ENCODE measurements around the gene REC8. TPM values are rescaled to one million over a fixed set of nuclear protein-coding genes. Genes with fewer than 3 reads are reported as not detected.
"Not testable (repeated sequence)": the region's sequence is repeated elsewhere in the genome, so short reads cannot be mapped to it uniquely, and the experiment has no call there.

The REC8 gene
- polyA plus RNA-seq, 1 donor from 2014 or later = 12.5 TPM

DNA sequence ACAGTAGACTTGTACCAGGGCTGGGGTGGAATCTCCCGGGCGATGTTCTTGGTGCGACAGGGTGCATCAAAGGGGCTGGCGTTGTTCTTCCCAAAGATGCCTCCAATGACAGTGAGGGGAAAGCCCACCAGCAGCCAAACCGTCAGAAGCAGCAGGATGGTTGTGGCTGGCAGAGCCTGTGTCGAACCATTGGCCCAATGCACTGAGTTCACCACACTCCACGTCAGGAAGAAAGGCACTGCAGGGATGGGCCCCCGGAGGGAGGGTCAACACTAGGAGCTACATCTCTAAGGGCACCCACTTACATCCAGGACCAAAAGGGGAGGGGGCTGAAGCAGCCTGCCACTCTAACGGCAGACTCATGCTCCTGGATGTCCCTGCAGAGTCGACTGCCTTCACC is 18.5 kb downstream of the REC8 start:
- Mint-ChIP-seq H3K9me3 (no peaks in the 10 kb centered on the region), H3K4me3 (peak overlapping the region in 1 of 4 donors; percentile 100), H3K4me1 (peaks cover 25 to 26% (median 25%) of the 10 kb centered on the region in 3 donors), H3K27me3 (no peaks in the 10 kb centered on the region), H3K27ac (peak overlapping the region in 1 of 3 donors; percentile 99), H3K36me3 (peaks cover 1% of the 10 kb centered on the region)

DNA sequence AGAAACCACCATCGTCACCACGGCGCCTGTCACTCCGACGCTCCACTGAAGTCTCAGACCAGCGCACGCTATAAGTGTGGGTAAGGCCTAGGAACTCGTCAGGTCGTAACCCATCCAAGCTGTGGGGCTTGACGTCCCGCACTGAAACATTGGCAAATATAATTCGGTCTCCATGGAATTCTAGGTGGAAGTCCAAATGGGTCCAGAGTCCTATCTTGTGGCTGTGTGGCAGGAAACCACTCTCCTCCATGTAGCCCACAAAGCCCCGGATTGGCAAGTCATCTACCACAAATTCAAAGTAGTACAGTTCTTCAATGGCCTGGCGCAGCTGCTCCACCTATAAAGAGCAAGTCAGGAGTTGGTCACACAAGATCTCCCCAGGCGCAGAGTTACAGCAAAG is 21.1 kb downstream of the REC8 start:
- Mint-ChIP-seq H3K4me1 (peaks cover 27 to 33% (median 32%) of the 10 kb centered on the region in 3 donors), H3K27ac (peak overlapping the region in 1 of 3 donors; percentile 77), H3K9me3 (no peaks in the 10 kb centered on the region), H3K27me3 (no peaks in the 10 kb centered on the region), H3K4me3 (peak overlapping the region in 2 of 4 donors; percentile 37 to 87), H3K36me3 (no peaks in the 10 kb centered on the region)

DNA sequence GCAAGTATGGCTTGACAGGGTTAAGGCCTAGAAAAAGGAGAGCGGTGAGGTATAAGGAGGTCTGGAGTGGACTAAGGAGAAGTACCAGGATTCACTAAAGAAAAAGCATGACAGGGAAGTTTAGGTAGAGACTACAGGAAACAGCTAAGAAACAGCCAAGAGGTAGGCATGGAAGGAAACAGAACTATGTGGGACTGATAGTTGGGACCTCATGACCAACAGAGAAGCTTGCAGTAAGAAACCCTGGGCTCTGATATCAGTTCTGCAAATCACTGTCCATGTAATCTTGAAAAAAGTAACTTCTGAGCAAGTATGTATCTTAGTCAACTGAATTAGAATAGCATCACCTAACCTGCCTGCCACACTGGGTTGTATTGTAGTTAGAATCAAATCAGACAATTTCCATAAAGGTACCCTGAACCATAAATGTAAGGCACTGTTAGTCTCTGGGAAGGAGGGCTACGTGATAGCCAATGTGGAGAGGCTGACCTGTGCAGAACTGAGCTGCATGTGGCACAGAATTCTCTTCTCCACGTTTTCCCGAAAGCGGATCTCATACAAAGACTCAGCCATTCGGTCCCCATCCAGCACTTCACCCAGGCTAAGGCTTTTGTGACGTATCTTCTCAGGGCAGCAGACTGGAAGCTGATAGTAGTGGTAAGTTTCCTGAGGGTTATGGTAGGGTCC is 22.4 kb downstream of the REC8 start:
- peaks cover 31 to 34% (median 32%) of the 10 kb centered on the region in 3 donors for H3K4me1 Mint-ChIP-seq
- no peaks in the 10 kb centered on the region for H3K9me3 Mint-ChIP-seq
- no peaks in the 10 kb centered on the region for H3K36me3 Mint-ChIP-seq
- H3K27ac Mint-ChIP-seq = peak overlapping the region; percentile 90 to 99 (median 99)
- H3K4me3 Mint-ChIP-seq = peak overlapping the region; percentile 93 to 97 (median 96)
- no peaks in the 10 kb centered on the region for H3K27me3 Mint-ChIP-seq

DNA sequence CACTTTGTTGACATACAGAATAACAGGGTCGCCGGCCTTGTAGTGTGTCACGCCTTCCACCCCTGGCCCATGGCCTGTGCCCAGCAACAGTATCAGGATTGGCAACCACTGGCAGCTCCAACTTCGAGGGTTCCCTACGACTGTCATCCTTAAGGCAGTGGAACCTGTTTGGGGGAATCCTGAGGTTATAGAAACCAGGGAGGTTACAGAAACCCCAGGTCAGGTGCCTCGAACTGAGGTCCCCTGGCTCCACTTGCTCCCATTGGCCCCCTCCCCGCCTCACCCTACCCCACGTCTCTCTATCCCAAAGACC is 22.9 kb downstream of the REC8 start:
- Mint-ChIP-seq H3K27me3 (no peaks in the 10 kb centered on the region), H3K4me3 (peak overlapping the region; percentile 93 to 97 (median 96)), H3K27ac (peak overlapping the region; percentile 99), H3K9me3 (no peaks in the 10 kb centered on the region), H3K36me3 (no peaks in the 10 kb centered on the region), H3K4me1 (peaks cover 30 to 32% (median 31%) of the 10 kb centered on the region in 3 donors)

DNA sequence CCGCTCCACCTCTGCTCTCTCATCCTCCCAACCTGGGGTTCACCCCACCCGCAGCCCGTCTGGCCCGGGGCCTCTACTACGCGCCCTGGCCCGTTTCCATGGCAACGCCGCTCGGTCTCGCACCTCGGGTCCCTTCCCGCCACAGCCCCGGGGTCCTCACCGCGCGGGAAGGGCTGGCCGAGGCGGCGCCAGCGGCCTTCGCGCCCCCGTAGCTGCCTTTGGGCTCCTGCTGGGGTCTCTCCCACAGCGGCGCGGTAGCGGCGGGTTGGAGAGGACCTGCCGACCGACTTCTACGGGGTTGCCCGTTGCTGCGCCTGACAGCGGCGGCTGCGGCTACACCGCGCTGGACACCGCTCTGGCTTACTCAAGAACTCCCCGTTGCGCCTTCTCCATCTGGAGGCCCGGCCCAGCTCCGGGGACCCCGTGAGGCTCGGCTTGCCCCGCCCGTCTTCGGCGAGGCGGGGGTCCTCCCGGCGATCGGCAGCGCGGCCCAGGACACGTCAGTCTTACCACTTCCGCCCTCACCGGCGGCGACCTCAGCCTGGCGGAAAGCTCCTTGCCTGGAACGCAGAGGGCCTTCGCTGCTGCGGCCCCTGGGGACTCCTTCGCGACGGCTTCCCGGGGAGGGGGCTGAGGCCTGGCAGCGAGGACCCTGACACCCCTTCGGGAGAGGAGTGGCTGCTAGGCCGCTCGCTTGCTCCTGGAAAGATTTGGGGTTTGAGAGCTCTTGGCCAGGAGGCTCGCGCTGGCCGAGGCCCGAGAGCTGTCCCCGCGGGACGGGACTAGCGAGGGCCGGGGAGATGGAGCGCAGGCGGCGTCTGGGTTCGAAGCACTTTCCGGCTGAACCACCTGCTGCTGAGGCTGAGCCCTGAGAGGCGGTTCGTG is 23.5 kb downstream of the REC8 start, which contains the start of gene TM9SF1:
Gene TM9SF1, minus strand, starts transcription at position 256 of the 885 bp plus-strand sequence. CDS start 422 bp downstream, outside the sequence.
- H3K27ac Mint-ChIP-seq = peak within 1 kb of the TSS; percentile 99

DNA sequence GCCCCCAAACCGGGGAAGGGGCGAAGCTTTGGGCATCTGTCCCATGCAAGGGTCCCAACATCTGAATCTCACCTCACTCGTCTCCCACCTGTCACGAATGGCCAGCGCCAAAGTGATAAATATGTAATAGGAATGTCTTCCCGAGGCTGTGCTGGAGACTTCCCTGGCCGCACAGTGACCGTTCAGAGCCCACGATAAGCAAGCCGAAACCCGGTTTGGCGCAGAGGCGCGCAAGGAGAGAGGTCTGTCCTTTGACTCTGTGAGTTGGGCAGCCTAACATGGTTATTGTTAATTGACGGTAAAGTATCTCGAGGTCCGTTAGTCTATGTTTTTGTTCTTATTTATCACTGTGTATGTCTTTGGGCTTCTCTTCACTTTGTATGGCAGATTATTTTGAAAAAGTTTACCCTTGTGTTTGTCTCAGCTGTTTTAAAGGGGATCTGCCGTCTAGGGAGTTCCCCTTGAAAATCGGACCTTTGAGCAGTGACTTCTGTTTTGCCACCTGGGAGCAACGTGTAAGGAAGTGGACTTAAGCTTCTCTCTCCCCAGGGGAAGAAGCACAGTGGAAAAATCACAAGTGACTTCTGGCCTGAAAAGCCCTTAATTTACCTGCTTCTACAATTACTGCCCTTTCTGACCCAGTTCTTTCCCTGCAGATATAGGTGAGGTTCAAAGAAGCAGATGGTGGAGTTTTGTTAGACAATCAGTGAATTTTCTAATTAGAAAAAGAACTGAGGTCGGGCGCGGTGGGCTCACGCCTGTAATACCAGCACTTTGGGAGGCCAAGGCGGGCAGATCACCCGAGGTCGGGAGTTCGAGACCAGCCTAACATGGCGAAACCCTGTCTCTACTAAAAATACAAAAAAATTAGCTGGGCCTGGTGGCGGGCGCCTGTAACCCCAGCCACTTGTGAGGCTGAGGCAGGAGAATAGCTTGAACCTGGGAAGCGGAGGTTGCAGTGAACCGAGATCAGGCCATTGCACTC is 24.5 kb downstream of the REC8 start:
- no peaks in the 10 kb centered on the region for H3K36me3 Mint-ChIP-seq

More for the DNA sequence above, 23.5 kb downstream of the REC8 start, which contains the start of gene TM9SF1:
- peaks cover 30 to 31% (median 31%) of the 10 kb centered on the region in 3 donors for H3K4me1 Mint-ChIP-seq
- H3K4me3 Mint-ChIP-seq = peak within 1 kb of the TSS; percentile 93 to 97 (median 96)
- no peaks in the 10 kb centered on the region for H3K9me3 Mint-ChIP-seq
- H3K27me3 Mint-ChIP-seq = no peaks in the 10 kb centered on the region
- H3K36me3 Mint-ChIP-seq = no peaks in the 10 kb centered on the region

DNA sequence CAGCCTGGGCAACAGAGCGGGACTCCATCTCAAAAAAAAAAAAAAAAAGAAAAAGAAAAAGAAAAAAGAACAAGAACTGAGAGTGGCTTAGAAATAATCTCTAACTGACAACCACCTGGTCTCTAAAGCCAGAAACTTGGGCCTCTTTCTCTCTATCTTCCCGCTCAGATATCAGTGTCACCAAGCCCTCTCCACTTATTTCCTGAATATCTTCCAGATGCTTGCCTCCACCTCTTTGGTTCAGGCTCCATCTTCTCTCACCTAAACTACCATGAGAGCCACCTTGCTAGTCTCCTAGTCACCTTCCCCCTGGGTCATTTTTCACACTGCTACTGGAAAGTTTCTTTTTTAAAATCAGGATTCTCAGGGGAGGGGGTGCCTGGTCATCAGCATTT is 25.2 kb downstream of the REC8 start:
- peaks cover 30 to 31% (median 31%) of the 10 kb centered on the region in 3 donors for H3K4me1 Mint-ChIP-seq
- no peaks in the 10 kb centered on the region for H3K27me3 Mint-ChIP-seq
- H3K36me3 Mint-ChIP-seq = peaks cover under 1% of the 10 kb centered on the region
- peak overlapping the region; percentile 94 to 99 (median 99) for H3K27ac Mint-ChIP-seq
- peak overlapping the region in 3 of 4 donors; percentile 93 to 97 (median 97) for H3K4me3 Mint-ChIP-seq
- peaks cover 0 to 1% (median 0%) of the 10 kb centered on the region in 3 donors for H3K9me3 Mint-ChIP-seq

More for the DNA sequence above, 24.5 kb downstream of the REC8 start:
- Mint-ChIP-seq H3K4me3 (peak overlapping the region; percentile 93 to 97 (median 96)), H3K4me1 (peaks cover 30 to 31% (median 31%) of the 10 kb centered on the region in 3 donors), H3K27ac (peak overlapping the region; percentile 99), H3K27me3 (no peaks in the 10 kb centered on the region), H3K9me3 (no peaks in the 10 kb centered on the region)

DNA sequence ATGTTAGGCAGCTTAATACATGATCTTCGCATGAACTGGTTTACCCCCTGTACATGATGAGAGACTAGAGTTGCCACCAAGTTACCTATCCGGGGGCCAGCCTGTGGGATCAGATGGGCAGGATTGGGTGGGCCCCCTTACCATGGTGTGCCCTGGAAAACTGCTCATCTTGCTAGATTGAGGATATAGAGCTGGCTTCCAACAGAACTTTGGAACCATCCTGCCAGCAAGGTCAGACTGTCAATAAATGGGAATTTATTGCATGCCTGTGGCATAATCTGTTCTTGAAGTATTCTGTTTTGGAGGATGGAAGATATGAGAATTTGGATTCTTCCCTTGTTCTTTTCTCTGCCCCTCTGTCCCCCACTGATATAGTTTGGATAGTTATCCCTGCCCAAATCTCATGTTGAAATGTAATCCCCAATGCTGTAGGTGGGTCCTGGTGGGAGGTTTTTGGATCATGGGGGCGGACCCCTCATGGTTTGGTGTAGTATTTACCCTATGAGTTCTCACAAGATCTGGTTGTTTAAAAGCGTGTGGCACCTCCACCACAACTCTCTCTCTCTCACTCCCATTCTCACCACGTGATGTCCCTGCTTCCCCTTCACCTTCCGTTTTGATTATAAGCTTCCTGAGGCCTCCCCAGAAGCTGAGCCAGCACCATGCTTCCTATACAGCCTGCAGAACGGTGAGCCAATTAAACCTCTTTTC is 27.1 kb downstream of the REC8 start:
- peaks cover 27 to 30% (median 28%) of the 10 kb centered on the region in 3 donors for H3K4me1 Mint-ChIP-seq
- H3K36me3 Mint-ChIP-seq = peaks cover 2% of the 10 kb centered on the region
- peaks cover 0 to 5% (median 2%) of the 10 kb centered on the region in 3 donors for H3K9me3 Mint-ChIP-seq
- peak overlapping the region in 2 of 4 donors; percentile 20 to 97 for H3K4me3 Mint-ChIP-seq
- H3K27ac Mint-ChIP-seq = peak overlapping the region; percentile 63 to 84 (median 63)
- H3K27me3 Mint-ChIP-seq = no peaks in the 10 kb centered on the region

DNA sequence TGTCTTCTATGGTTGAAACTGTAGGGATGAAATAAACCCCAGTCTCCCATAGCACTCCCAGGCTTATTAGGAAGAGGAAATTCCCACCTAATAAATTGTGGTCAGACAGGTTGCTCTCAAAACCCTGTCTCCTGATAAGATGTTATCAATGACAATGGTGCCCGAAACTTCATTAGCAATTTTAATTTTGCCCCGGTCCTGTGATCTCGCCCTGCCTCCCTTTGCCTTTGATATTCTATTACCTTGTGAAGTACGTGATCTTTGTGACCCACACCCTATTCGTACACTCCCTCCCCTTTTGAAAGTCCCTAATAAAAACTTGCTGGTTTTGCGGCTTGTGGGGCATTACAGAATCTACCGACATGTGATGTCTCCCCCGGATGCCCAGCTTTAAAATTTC is 30.7 kb downstream of the REC8 start:
- H3K36me3 Mint-ChIP-seq, H3K27ac Mint-ChIP-seq, H3K9me3 Mint-ChIP-seq, H3K27me3 Mint-ChIP-seq: not testable (repeated sequence)
- peaks cover 14 to 34% (median 26%) of the 10 kb centered on the region in 3 donors for H3K4me1 Mint-ChIP-seq
- H3K4me3 Mint-ChIP-seq = peak overlapping the region in 1 of 4 donors; percentile 49

DNA sequence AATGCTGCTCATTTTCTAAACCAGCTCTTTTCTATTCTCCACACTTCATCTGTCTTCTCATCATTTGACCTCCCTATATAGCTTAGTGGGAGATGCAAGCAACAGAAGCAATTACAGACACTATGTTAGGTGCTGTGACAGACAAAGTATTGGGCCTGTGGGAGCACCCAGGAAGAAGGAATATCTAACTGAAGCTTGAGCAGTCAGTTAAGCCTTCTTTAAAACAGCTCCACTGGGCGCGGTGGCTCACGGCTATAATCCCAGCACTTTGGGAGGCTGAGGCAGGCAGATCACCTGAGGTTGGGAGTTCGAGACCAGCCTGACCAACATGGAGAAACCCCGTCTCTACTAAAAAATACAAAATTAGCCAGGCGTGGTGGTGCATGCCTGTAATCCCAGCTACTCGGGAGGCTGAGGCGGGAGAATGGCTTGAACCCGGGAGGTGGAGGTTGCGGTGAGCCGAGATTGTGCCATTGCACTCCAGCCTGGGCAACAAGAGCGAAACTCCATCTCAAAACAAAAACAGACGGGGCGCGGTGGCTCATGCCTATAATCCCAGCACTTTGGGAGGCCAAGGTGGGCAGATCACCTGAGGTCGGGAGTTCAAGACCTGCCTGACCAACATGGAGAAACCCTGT is 31.5 kb downstream of the REC8 start:
- not testable (repeated sequence) for H3K27me3 Mint-ChIP-seq, H3K36me3 Mint-ChIP-seq, H3K9me3 Mint-ChIP-seq, H3K27ac Mint-ChIP-seq
- peaks cover 13 to 34% (median 26%) of the 10 kb centered on the region in 3 donors for H3K4me1 Mint-ChIP-seq
- H3K4me3 Mint-ChIP-seq = peak overlapping the region in 1 of 4 donors; percentile 49

DNA sequence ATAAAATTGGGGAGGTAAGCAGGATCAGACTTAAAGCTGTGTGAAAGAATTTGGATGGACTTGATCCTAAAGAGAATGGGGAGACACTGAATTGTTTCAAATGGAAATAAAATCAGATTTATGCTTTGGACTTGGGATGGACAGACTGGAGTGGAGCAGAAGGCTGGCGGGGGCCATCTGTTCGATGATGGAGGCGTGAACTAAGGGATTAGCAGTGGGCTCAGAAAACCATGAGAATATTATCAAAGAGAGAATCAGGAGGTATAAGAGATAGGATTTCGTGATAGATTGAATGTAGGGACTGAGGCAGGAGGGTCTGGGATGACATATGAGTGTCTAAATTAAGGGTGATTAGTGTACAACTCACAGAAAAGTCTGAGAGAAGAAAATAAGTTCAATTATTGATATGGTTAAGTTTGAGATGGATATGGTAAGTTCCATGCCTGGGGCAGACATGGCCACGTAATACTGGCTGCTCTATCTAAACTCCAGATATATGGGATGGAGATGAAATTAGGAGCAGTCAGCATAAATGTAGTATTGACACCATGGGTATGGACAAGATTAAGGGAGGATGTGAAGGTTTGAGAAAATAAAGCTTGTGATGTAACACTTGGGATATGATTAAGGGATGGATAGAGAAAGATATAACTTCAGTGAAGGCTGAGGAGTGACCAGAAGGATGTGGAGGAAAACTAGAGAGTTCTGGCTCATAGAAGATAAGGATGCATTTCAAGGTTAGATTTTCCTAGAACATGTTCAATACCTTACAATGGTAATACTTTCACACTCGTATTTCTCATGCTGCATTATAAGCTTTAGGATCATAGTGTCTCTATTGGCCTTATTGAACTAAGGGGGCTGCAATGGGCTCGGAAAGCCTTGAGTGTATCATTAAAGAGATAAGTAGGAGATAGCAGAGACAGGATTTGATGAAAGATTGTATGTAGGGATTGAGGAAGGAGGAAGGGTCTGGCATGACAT is 32.6 kb downstream of the REC8 start:
- peak overlapping the region in 1 of 3 donors; percentile 11 for H3K27ac Mint-ChIP-seq
- H3K36me3 Mint-ChIP-seq = peaks cover 8% of the 10 kb centered on the region
- peak overlapping the region in 1 of 4 donors; percentile 69 for H3K4me3 Mint-ChIP-seq
- H3K4me1 Mint-ChIP-seq = peaks cover 6 to 25% (median 16%) of the 10 kb centered on the region in 3 donors
- peaks cover 0 to 5% (median 2%) of the 10 kb centered on the region in 3 donors for H3K9me3 Mint-ChIP-seq
- H3K27me3 Mint-ChIP-seq = no peaks in the 10 kb centered on the region
